Stimulated activated CD4-positive, alpha-beta T cell treated with anti-CD3 and anti-CD28 coated beads, Interleukin-1b, Interleukin-23, amount 100 ng/mL, for 48 hours (primary cell): ENCODE data around the gene EHMT1.

Source experiments
- DNase-seq: peaks from one replicate; pipeline ENCODE4 v3.0.0-alpha.2; 2020

EHMT1 gene

DNA sequence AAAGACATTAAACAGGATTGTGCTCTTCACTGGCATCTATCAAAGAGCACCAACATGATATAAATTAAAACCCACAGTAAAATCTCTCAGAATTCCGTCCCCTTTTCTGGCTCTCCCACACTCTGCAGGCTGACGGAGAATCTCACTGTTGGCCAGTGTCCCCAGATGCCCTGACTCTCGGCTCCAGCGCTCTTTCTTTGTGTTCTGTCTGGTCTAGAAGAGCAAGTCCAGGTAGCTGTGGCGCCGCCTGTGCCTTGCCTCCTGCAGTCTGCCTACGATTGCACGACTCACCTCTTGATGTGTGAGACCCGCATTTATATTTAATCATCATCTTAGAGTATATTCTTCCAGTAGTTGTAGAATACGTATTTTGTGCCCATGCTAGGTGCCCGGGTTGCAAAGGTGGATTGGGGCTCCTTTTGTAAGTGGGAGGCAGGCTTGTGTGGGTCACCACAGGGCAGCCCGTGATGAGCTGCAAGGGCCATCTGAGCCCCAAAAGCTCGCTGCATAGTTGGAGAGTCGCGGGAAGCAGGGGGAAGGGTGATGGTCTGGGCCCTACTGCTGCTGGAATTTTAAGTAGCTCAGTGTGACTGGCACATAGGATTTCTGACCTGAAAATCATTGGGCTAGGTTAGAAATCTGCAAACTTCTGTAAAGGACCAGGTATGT lies 55.6 kb downstream of the EHMT1 start:
- DNase-seq = no peak

DNA sequence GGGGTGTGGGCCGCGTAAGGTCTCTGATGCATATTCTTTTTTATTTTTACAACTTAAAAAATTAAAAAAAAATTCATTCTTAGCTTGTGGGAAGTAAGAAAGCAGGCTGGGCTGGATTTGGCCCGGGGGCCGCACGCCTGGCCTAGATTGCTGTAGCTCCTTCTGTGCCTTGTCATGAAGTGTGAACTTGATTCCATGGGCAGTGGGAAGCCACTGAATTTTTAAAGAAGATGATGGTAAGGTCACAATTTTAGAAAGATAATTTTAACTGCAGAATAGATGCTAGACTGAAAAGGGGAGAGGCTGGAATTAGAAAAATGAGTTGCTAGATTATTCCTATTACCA lies 56.1 kb downstream of the EHMT1 start:
- DNase-seq = no peak

DNA sequence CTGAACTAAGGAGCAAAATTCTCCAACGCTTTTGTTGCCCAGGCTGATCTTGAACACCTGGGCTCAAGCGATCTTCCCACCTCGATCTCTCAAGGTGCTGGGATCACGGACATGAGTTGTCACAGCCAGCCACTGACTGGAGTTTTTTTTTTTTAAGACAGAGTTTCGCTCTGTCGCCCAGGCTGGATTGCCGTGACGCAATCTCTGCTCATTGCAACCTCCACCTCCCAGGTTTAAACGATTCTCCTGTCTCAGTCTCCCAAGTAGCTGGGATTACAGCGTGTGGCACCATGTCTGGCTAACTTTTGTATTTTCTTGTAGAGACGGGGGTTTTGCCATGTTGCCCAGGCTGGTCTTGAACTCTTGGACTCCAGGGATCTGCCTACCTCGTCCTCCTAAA lies 58.2 kb downstream of the EHMT1 start:
- no peak for DNase-seq

DNA sequence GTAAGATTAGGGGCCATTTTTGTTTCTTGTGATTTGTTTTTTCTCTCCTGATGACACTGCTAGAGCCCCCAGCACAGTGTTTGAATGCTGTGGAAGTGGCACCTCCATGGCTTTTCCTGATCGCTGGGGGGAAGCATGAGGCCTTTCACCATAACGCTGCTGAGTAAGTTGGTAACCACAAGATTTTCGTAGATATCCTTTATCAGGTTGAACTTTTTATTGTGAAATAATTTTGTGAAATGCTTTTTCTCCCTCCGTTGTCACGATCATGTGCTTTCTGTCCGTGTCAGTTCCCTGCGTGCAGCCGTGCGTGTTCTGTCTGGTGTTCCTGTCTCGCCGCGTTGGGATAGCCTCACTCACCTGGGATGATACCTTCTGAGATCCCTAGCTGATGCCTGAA lies 59.4 kb downstream of the EHMT1 start:
- no peak for DNase-seq

DNA sequence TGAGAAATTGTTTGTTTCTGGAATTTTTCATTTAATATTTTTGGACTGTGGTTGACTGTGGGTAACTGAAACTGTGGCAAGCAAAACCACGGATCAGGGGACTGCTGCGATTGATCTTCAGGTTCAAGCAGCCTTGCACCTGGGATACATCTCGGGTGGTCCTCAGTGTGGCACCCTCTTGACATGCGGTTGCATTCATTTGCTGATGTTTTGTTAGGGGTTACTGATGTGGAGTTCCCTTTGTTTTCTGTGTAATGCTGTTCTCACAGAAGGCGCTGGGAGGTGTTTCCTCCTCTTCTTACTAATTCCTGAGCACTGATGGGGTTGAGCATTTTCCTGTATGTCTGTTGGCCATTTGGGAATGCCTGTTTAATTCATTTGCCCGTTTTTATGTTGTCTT lies 60.4 kb downstream of the EHMT1 start:
- DNase-seq = no peak

DNA sequence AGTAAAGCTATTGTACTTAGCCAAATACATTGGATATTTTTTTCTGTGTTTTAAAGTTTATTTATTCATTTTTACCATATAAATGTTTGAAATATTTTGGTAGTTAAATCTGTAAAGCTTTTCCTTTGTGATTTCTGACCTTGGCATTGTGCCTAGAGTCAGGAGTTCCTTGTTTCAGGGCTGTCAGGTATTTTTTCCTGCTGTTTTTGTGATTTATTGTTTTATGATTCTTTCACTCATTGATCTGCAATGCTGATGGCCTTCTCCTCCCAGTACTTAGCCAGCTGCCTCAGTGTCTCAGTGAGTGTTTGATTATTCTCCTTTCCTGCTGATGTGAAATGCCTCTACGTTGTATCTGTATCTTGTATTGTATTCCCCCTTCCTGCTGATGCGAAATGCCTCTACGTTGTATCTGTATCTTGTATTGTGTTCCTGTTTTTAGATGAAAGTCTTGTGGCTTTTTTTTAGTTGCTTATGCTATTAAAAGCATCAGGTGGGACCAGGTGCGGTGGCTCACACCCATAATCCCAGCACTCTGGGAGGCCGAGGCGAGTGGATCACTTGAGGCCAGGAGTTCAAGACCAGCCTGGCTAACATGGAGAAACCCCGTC lies 61.0 kb downstream of the EHMT1 start:
- no peak for DNase-seq

DNA sequence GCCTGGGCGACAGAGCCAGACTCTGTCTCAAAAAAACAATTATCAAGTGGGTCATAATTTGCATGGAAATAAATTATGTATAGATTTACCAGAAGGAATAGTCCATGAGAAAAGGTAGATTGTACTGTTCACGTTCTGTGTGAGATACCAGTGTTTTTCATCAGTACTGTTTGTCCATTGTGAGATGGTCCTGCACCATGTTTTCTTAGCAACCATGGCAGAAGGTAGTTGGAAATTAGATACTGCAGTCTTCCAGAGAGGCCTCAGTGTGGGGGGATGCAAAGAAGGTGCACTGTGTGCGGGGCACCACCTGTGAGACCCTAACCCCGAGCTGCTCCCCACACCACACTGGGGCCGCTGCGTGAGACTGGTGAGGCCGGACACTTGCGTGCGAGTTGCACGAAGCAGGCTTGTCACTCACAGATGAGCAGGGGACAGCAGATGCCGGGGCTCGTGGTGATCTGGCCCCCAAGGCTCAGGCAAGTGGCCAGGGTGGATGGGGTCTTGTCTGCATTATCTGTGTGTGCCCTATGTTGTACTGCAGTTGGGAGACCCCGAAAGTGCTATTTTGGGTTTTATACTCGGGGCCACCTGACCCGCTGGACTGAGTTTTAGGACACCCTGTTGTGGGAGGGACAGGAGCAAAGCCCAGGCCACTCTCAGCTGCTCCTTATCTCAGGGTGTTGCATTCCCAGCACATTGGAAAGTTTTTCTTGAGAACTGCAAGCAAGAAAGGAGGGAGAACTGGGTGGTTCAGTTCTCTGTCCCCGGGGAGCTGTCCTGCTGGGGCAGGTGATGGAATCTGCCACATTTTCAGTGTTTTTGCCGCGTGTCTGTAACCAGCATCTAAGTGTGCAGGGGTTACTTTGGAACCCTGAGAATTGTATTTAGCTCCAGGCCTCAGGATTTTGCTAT lies 61.9 kb downstream of the EHMT1 start:
- DNase-seq = no peak

DNA sequence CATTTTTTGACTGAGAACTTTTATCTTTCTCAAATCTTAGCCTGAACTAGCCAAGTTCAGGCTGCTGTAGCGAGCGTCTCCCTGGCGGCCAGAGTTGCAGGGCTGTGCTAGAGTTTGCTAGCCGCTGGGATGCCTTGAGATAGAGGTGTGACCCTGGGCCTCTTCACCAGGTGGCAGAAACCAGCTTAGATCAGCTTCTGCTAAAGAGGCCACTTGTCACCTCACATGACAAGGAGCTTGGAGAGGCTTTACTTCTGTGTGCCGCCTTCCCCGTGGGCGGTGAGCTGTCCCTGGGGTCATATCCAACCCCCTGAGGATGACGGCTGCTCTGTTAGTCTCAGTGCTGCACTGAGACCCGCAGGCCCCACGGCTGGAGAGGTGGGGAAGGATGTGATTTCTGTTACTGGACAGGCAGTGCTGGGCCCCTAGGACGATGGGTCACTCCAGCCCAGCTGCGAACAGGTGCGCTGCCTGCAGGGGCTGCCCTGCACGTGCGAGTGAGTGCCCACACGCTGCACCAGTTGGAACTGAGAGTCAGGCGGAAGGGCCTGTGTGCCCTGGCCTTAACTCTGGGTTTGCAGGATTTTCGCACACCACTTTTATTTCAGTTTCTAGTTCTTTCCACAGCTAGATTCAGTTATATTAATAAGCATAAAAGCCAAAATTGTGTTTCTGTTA lies 63.8 kb downstream of the EHMT1 start:
- DNase-seq = no peak

DNA sequence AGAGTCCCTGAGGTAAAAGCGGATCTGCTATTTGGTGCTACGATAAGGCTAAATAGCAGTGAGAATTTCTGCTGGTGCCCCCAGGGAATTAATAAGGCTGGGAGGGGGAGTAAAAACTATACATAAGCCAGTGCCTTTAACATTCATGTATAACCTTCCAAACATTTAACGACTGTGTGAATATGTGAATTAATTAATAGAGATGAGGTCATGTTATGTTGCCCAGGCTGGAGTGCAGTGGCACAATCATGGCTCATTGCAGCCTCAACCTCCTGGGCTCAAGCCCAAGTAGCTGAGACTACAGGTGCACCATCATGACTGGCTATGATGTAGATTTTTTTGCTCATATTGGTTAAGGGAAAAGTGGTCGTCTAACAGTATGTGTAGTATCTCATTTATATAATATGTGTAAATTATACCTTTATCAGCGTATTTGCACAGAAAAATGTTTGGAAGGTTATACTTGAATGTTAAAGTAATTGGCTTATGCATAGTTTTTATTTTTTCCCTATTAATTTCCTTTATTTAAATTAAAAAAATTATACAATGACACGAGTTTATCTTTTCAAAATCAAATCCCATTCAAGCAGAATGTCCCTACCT lies 64.6 kb downstream of the EHMT1 start:
- no peak for DNase-seq

DNA sequence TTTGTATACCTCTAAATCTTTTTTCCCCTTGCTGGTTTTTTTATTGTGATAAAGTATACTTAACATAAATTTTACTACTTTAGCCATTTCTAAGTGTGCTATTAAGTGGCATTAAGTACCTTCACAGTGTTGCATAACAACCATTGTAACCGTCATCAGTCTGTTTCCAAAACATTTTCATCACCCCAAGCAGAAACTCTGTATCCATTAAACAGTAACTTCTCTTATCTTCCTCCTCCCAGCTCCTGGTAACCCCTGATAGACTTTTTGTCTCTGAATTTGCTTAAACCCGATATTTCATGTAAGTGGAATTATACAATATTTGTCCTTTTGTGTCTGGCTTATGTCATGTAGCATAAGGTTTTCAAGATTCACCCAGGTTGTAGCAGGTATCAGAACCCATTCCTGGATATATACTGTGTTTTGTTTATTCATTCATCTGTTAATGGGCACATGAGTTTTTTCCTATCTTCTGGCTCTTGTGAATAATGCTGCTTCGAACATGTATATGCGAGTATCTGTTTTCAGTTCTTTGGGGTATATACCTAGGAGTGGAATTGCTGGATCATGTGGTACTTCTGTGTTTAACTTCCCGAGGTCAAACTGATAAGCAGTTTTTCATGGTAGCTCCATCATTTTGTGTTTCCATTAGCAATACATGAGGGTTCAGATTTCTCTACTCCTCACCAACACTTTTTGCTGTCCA lies 66.4 kb downstream of the EHMT1 start:
- DNase-seq = no peak

DNA sequence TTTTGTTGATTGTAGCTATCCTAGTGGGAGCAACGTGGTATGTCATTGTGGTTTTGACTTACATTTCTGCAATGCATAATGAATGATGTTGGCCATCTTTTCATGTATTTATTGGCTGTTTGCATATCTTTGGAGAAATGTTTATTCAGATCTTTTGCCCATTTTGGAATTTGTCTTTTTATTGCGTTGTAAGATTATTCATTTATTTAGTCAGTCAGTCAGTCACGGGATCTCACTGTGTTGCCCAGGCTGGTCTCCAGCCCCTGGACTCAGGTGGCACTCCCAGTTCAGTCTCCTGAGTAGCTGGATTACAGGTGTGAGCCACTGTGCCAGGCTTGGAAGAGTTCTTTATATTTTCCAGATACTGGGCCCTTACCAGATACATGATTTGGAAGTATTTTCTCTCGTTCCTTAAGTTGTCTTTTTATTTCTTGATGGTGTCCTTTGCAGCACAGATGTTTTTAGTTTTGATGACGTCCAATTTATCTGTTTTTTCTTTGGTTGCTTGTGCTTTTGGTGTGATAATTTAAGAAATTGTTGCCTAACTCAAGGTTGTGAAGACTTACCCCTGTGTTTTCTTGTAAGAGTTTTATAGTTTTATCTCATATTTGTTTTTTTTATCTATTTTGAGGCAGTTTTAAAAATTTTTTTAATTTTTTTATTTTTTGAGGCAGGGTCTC lies 67.1 kb downstream of the EHMT1 start:
- DNase-seq = no peak

DNA sequence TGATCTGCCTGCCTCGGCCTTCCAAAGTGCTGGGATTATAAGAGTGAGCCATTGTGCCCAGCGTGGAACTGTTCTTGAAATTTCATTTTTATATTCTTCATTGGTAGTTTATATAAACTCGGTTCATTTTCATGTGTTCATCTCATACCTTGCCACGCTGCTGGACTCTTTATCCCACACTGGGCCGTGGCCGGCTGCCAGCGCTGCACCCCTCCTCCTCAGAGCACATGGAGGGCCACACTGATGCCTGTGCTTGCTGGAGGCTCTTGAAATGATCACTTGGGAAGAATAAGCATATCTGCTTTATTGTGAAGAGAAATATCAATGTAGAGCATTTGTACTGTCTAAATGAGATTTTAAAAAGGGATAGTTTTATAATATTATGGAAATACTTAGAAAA lies 69.5 kb downstream of the EHMT1 start:
- no peak for DNase-seq

DNA sequence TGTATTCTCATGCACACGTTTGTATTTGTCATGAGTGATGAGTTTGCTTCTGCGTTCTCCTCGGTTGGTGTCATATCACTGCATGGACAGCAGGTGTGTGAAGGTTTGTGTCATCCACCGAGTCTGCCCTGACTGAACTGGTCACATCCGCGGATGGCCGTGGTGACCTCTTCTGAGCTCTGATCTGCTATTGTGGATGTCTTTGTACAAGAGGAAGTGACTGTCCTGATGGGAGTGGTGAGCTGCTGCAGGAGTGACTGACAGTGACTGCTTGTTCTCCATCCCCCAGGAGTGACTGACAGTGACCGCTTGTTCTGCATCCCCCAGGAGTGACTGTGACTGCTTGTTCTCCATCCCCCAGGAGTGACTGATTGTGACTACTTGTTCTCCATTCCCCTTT lies 69.9 kb downstream of the EHMT1 start:
- no peak for DNase-seq

DNA sequence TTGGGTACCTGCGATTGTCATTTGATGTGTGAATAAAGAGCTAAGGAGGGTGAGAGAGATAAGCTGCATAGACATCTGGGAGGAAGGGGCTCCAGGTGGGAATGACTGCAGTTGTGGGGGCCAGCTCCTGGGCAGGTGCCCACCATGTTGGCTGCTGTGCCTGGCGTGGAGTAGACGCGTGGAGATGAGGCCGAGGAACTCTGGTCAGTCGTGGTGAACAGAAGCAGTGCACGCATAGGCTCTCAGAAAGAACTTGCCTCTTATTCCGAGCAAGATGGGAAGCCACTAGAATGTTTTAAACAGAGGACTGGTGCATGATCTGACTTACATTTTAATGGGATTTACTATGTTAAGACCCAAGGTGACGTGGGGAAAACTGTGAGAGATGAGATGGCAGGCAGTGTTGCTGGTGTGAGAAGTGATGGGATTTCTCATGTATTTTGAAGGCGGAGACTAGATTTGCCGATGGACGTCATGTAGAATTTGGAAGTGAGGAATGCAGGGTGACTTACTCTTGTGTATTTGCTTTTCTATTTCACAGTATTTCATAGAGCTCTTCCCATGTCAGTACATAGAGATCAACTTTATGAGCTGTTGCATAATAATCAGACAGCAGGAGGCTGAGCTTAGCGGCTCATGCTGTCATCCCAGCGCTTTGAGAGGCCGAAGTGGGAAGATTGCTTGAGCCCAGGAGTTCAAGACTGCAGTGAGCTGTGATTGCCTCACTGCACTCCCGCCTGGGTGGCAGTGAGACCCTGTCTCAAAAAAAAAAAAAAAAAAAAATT lies 71.1 kb downstream of the EHMT1 start:
- no peak for DNase-seq

DNA sequence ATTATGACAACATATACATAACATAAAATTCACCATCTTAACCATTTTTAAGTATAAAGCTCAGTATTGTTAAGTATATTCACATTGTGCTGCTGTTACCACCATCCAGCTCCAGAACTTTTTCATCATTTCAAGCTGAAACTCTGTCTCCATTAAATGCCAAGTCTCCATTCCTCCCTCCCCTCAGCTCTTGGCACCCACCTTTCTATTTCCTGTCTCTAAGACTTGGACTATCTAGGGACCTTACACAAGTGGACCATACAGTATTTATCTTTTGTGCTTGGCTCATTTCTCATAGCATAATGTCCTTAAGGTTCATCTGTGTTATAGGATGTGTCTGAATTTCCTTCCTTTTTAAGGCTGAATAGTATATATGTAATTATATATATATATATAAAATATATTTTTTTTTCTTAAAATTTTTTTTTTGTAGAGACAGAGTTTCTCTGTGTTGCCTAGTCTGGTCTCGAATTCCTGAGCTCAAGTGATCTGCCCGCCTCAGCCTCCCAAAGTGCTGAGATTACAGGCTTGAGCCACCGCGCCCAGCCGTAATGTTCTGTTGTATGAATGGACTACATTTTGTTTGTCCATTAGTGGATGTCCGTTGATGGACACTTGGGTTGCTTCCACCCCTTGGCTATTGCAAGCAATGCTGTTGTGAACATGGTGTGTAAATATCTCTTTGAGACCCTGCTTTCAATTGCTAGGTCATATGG lies 72.3 kb downstream of the EHMT1 start:
- no peak for DNase-seq

DNA sequence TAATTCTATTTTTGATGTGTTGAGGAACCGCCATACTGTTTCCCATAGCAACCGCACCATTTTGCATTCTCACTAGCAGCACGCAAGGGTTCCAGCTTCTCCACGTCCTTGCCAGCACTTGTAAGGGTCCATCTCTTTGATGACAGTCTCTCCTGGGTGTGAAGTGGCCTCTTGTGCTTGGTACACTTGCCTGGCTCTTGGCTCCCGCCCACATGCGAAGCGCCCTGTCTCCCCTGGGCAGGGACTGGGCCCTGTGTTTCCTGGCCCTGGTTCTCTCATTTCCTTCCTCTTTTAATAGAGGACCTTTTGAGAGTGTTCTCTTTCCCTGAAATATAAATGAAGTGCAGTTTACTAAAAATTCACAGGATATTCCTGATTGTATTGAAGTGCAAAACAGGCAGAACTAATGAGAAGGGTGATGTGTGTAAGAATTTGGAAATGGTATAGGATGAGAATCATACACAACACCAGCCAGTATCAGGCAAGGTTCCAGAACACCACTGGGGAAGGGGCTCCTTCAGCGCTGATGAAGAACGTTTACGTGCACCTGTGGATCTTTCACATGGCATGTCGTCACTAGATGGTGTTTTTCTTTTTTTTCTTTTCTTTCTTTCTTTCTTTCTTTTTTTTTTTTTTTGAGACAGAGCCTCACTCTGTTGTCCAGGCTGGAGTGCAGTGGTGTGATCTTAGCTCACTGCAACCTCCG lies 73.0 kb downstream of the EHMT1 start:
- no peak for DNase-seq

DNA sequence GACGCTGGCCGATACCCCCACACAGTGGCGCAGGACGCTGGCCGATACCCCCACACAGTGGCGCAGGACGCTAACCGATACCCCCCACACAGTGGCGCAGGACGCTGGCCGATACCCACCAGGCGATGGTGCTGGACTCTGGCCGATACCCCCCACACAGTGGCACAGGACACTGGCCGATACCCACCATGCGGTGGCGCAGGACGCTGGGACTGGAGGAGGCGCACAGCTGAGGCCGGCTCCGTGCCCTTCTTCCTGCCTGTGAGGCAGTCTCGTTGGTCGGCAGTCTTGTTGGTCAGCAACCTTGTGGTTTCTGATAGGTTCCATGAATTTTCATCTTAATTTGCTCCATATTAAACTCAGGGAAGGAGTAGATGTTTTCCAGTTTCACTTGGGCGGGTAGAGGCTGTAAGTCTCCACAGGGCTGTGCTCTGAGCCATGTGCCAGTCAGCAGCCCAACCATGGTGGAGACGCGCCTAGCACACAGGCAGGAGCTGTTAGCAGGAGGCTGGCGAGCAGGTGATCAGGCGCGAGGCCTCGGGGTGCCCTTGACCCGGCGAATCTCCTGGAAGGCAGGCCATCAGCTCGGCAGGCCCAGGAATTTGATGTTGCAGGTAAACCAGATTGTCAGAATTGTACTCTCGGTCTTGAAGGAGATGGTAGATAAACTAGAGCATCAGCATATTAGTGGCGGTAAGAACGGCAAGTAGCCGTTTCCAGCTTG lies 75.6 kb downstream of the EHMT1 start:
- no peak for DNase-seq

DNA sequence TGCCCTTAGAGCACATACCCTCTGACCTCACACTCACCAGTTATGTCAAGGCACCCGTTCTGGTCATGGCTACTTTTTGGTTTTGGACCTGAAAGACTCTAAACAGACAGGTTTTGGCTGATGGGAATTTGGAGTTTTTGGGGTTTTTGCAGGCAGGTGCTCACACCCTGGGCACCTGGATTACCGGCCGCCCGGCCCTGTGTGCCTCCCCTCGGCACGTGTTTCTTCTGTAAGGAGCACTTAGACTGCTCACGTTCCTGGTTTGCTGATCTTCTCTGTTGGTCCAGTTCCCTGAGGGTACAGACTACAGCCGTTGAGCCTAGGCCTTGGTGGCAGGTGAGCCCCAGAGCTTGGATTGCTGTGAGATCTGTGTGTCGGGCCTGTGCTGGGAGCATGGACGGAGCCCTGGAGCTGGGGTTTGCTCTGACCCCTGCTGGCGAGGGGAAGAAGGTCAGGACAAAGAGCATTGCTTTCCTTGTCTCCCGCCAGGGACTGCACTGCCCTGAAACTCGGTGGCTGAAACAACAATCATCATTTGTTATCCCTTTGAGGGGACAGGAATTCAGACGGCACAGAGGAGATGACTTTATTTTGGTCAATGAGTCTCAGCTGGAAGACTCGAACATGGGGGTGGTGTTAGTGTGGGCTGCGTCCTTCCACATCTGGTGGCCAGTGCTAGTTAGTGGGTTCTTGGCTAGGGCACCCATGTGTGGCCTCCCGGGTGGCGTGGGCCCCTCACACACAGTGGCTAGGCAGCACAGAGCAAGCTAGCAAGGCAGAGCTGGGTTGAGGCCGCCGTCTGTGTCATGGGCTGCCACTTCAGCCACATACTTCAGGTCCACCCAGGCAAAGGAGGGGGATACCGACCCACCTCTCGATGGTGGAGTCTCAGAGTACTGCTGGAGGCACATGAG lies 76.4 kb downstream of the EHMT1 start:
- DNase-seq = no peak
